Mucosa of descending colon (tissue), 3 donors: ENCODE results near the gene CASK. TPM values are rescaled to one million over a fixed set of nuclear protein-coding genes. Genes with fewer than 3 reads are reported as not detected.

Source experiments
- ATAC-seq: fragments of 200-7000 bp; cut with Tn5 transposase; one replicate; pipeline ENCODE4 v1.9.1; 2020; ENCODE audit warnings: mild to moderate bottlenecking, moderate library complexity
- DNase-seq, 3 donors: peaks; one replicate each; pipeline ENCODE4 v3.0.0-alpha.2; 2020
- H3K36me3 ChIP-seq: fragments of 200-600 bp; one replicate; pipeline ENCODE4 v1.8.0; 2021; ENCODE audit warnings: low read depth, mild to moderate bottlenecking
- H3K4me1 ChIP-seq: fragments of 200-600 bp; one replicate; pipeline ENCODE4 v1.8.0; 2021; ENCODE audit warnings: low read depth, mild to moderate bottlenecking
- H3K4me3 ChIP-seq: fragments of 200-600 bp; one replicate; pipeline ENCODE4 v1.8.0; 2021; ENCODE audit warnings: mild to moderate bottlenecking
- H3K9me3 ChIP-seq: fragments of 200-600 bp; one replicate; pipeline ENCODE4 v1.8.0; 2021; ENCODE audit warnings: mild to moderate bottlenecking
- intact Hi-C, 2 donors: fragments of 100-400 bp; cut with DNase I in 1 of 2; cut with micrococcal nuclease in 1 of 2; formaldehyde crosslinking; loops; one replicate each; pipeline versions ENCODE4 v1.11.0 to v1.11.1; 2022; cut with DNase I, micrococcal nuclease
- total RNA-seq, 3 donors: library from RNA; stranded (reverse); fragmentation: NEBNext Ultra II Directional in 2 of 3; extraction: Animal tissue kit (Norgen Biotek cat#: 25700) in 2 of 3; gene quantifications; one replicate each; pipeline versions ENCODE4 v1.2.1 to v1.2.4, GENCODE V29; 2021 to 2023
- TF ChIP-seq, protein P1 (sequence below): fragments of 200-600 bp; IDR thresholded peaks from one replicate; pipeline ENCODE4 v1.8.0; 2022; ENCODE audit warnings: antibody characterized with exemption, mild to moderate bottlenecking
- donor health status: DM: no; HTN: no; CAD: no; lungs with moderate emphysema.
- donor health status: DM: no; HTN: no; CAD: no.
- donor health status: DM: no; HTN: yes; CAD: no.

Gene CASK
- total RNA-seq, 3 donors from 2014 or later = 50.6 to 108 (median 83.3) TPM

- Histone ChIP-seq H3K9me3 (no peaks in the 10 kb centered on the region), H3K36me3 (no peaks in the 10 kb centered on the region), H3K4me1 (no peaks in the 10 kb centered on the region), H3K4me3 (no peak overlapping the region)
- TF ChIP-seq, protein P1, sequence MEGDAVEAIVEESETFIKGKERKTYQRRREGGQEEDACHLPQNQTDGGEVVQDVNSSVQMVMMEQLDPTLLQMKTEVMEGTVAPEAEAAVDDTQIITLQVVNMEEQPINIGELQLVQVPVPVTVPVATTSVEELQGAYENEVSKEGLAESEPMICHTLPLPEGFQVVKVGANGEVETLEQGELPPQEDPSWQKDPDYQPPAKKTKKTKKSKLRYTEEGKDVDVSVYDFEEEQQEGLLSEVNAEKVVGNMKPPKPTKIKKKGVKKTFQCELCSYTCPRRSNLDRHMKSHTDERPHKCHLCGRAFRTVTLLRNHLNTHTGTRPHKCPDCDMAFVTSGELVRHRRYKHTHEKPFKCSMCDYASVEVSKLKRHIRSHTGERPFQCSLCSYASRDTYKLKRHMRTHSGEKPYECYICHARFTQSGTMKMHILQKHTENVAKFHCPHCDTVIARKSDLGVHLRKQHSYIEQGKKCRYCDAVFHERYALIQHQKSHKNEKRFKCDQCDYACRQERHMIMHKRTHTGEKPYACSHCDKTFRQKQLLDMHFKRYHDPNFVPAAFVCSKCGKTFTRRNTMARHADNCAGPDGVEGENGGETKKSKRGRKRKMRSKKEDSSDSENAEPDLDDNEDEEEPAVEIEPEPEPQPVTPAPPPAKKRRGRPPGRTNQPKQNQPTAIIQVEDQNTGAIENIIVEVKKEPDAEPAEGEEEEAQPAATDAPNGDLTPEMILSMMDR = no peak
- intact Hi-C loops = no loop called here
- DNase-seq (no peak), ATAC-seq (no peak)
Measured at GRCh38 chrX:41889317-41890025, 33.9 kb downstream of the CASK start.

DNA sequence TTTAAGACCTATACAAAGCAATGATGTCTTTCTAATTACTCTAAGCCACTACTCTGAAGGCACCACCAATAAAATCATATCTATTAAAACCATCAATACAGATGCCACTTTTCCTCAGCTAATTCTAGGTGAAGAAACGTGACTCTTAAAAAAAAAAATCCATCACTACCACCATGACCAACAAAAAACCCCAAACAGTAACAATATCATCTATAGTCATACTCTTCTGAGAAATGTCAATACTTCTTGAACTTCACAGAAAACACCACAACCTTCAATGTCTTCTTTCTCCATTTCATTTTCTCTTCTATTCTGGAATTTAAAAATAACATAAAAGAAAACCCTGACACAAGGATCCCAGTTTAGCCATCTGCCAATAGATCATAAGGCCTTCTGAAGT lies 35.7 kb downstream of the CASK start:
- DNase-seq (no peak), ATAC-seq (no peak)
- H3K9me3 ChIP-seq = no peaks in the 10 kb centered on the region
- TF ChIP-seq, protein P1 = no peak
- intact Hi-C loops = no loop called here
- no peak overlapping the region for H3K4me3 ChIP-seq
- no peaks in the 10 kb centered on the region for H3K36me3 ChIP-seq
- no peaks in the 10 kb centered on the region for H3K4me1 ChIP-seq

GRCh38 chrX:41885724-41886123 lies 37.6 kb downstream of the CASK start:
- TF ChIP-seq, protein P1 = no peak
- intact Hi-C loops = no loop called here
- Histone ChIP-seq H3K9me3 (no peaks in the 10 kb centered on the region), H3K4me3 (no peak overlapping the region), H3K36me3 (no peaks in the 10 kb centered on the region), H3K4me1 (no peaks in the 10 kb centered on the region)
- DNase-seq (no peak), ATAC-seq (no peak)

GRCh38 chrX:41881166-41881565 lies 42.2 kb downstream of the CASK start:
- intact Hi-C loops = no loop called here
- H3K4me1 ChIP-seq = no peaks in the 10 kb centered on the region
- H3K4me3 ChIP-seq = no peak overlapping the region
- no peaks in the 10 kb centered on the region for H3K36me3 ChIP-seq
- TF ChIP-seq, protein P1 = no peak
- DNase-seq = no peak
- no peak for ATAC-seq
- H3K9me3 ChIP-seq = no peaks in the 10 kb centered on the region

DNA sequence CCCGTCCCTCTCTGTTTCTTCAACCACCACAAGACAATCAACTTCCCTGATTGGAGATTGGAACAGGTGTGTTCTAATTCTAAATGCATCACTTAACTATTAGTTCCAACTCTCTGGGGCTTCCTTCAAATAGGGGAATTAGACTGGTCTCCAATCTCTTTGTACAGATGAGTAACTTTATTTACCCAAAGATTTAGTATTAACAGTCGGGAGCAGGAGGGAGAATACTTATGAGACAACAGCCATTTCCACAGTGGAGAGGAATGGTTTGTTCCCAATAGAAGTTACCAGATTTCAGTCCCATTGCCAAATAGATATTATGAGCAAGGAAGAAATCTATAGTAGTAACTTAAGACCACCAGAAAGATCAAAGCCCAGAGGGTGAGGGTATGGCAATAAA lies 46.2 kb downstream of the CASK start:
- no peak for DNase-seq
- no peak overlapping the region for H3K4me3 ChIP-seq
- no peaks in the 10 kb centered on the region for H3K36me3 ChIP-seq
- TF ChIP-seq, protein P1 = no peak
- ATAC-seq = no peak
- no peaks in the 10 kb centered on the region for H3K4me1 ChIP-seq
- intact Hi-C loops = no loop called here
- H3K9me3 ChIP-seq = no peaks in the 10 kb centered on the region

DNA sequence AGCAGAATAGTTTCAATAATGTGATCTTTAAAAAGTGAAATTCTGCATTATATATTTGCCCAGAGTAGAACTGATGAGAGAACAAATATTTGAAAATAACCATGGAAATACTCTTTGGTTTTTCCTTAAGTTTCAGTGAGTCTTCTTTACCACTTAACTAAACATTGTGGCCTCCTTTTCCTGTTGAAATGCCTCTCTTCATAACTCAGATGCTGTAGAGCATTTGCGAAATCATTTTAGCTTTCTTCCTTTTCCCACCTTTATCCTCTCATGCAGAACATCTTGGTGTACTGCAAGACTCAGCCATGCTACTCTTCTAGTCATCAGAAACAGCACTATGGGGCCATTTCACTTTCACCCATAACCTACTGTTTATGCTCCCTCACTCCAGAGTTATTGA lies 48.2 kb downstream of the CASK start:
- ATAC-seq (no peak), DNase-seq (no peak)
- intact Hi-C loops = no loop called here

More for the DNA sequence above, 48.2 kb downstream of the CASK start:
- TF ChIP-seq, protein P1 = no peak
- Histone ChIP-seq H3K9me3 (no peaks in the 10 kb centered on the region), H3K4me3 (no peak overlapping the region), H3K36me3 (no peaks in the 10 kb centered on the region), H3K4me1 (no peaks in the 10 kb centered on the region)
